OCI-M2 (cell line): Measurements from ENCODE around the gene WAS.
A peak's percentile ranks its signal among the peaks of the same experiment; 100 is the strongest.
"Not testable (repeated sequence)": the region's sequence is repeated elsewhere in the genome, so short reads cannot be mapped to it uniquely, and the experiment has no call there.

Source experiments
- DNase-seq: peaks from one replicate; lab custom pipeline; 2025; ENCODE audit not compliant: unreplicated experiment; lab: John Stamatoyannopoulos, UW

Gene WAS

GRCh38 chrX:48684134-48684533 is 535 bp downstream of the WAS start:
- no peak for DNase-seq

- no peak for DNase-seq
These were observed 1.8 kb downstream of the WAS start for GRCh38 chrX:48685416-48685815.

- DNase-seq: no peak
These were observed 5.0 kb downstream of the WAS start for GRCh38 chrX:48688531-48689150.

- DNase-seq: no peak
These were observed 5.8 kb downstream of the WAS start for GRCh38 chrX:48689208-48689920.

GRCh38 chrX:48691746-48692145 is 8.1 kb downstream of the WAS start:
- DNase-seq: not testable (repeated sequence)

- DNase-seq: no peak
These were observed 11.4 kb downstream of the WAS start for GRCh38 chrX:48694776-48695533.

GRCh38 chrX:48695534-48695896 is 11.9 kb downstream of the WAS start:
- DNase-seq: no peak

- no peak for DNase-seq
These were observed 12.3 kb downstream of the WAS start for GRCh38 chrX:48695925-48696300.

GRCh38 chrX:48696301-48696908 is 12.8 kb downstream of the WAS start, which contains the start of gene SUV39H1:
SUV39H1 (plus strand) TSS chrX:48696734; CDS start chrX:48696785, 51 bp downstream.
- peak; percentile 30 for DNase-seq

GRCh38 chrX:48696909-48697727 is 13.5 kb downstream of the WAS start:
- no peak for DNase-seq

GRCh38 chrX:48698306-48698705 is 14.7 kb downstream of the WAS start:
- no peak for DNase-seq

GRCh38 chrX:48700246-48700645 is 16.6 kb downstream of the WAS start:
- no peak for DNase-seq

GRCh38 chrX:48700951-48701653 is 17.5 kb downstream of the WAS start:
- DNase-seq: no peak

- no peak for DNase-seq
These were observed 18.4 kb downstream of the WAS start for GRCh38 chrX:48702032-48702431.

GRCh38 chrX:48702716-48703115 is 19.1 kb downstream of the WAS start:
- no peak for DNase-seq

- DNase-seq: no peak
These were observed 19.6 kb downstream of the WAS start for GRCh38 chrX:48703228-48703627.

- DNase-seq: no peak
These were observed 20.3 kb downstream of the WAS start for GRCh38 chrX:48703642-48704481.

- no peak for DNase-seq
These were observed 22.3 kb downstream of the WAS start for GRCh38 chrX:48705871-48706270.

GRCh38 chrX:48709522-48710112 is 26.0 kb downstream of the WAS start:
- DNase-seq: no peak
